Small intestine (tissue), 7 donors: ENCODE data around the gene GMDS. TPM values are rescaled to one million over a fixed set of nuclear protein-coding genes. Genes with fewer than 3 reads are reported as not detected.

Source experiments
- DNase-seq, 2 donors: peaks; one replicate each; pipeline versions ENCODE4 v3.0.0 to v3.0.0-alpha.2; 2013
- FAIRE-seq: peaks from 2 replicates; lab custom pipeline; 2012; peaks lifted over from hg19 to GRCh38; lab: Jason Lieb, UNC
- H3K27ac ChIP-seq, 3 donors: one replicate each; pipeline ENCODE4 v1.5.1; 2013; ENCODE audit warnings: low read length in 2 of 3, mild to moderate bottlenecking in 2 of 3, control low read depth in 1 of 3, inconsistent platforms in 1 of 3, low read depth in 1 of 3, moderate library complexity in 1 of 3
- H3K27me3 ChIP-seq, 3 donors: one replicate each; pipeline ENCODE4 v1.6.1; 2013; ENCODE audit warnings: low read length in 3 of 3, inconsistent platforms in 1 of 3; ENCODE audit not compliant: control insufficient read depth in 3 of 3, insufficient read depth in 3 of 3
- H3K36me3 ChIP-seq, 3 donors: one replicate each; pipeline ENCODE4 v1.6.1; 2013; ENCODE audit warnings: low read length in 3 of 3, inconsistent platforms in 1 of 3, low read depth in 1 of 3, mild to moderate bottlenecking in 1 of 3, moderate library complexity in 1 of 3; ENCODE audit not compliant: control insufficient read depth in 3 of 3, insufficient read depth in 2 of 3
- H3K4me1 ChIP-seq, 3 donors: one replicate each; pipeline ENCODE4 v1.6.1; 2013; ENCODE audit warnings: low read length in 2 of 3, inconsistent platforms in 1 of 3, low read depth in 1 of 3, mild to moderate bottlenecking in 1 of 3, moderate library complexity in 1 of 3; ENCODE audit not compliant: control insufficient read depth in 3 of 3, insufficient read depth in 2 of 3
- H3K4me3 ChIP-seq, 3 donors: one replicate each; pipeline ENCODE4 v1.5.1; 2013; ENCODE audit warnings: low read length in 3 of 3, control low read depth in 1 of 3, inconsistent platforms in 1 of 3, low read depth in 1 of 3, mild to moderate bottlenecking in 1 of 3, moderate library complexity in 1 of 3
- H3K9me3 ChIP-seq, 2 donors: one replicate each; pipeline ENCODE4 v1.6.1; 2013; ENCODE audit warnings: low read depth in 1 of 2, low read length in 1 of 2; ENCODE audit not compliant: control insufficient read depth in 2 of 2, insufficient read depth in 1 of 2
- WGBS, 3 donors: extraction: QIAGEN DNeasy Blood & Tissue Kit; methylation state at CpG; one replicate each; pipeline ENCODE4 v1.1.7; 2013; 5-methylcytosine and 5-hydroxymethylcytosine counted together
- polyA plus RNA-seq, 4 donors: library from polyadenylated mRNA; stranded (reverse) in 3 of 4; unstranded in 1 of 4; fragments of 200-250 nt in 3 of 4; fragments of 120-200 nt in 1 of 4; gene quantifications; one replicate each; pipeline versions ENCODE4 v1.2.1 to v1.2.3, GENCODE V29; 2013
- donor health status: healthy with polysubstance abuse.
- donor health status: control.
- donor health status: control.
- donor health status: Bipolar disorder and iron deficiency.
- donor health status: healthy.

Gene GMDS
- polyA plus RNA-seq, 4 donors: 64.5 to 243 (median 200) TPM

DNA sequence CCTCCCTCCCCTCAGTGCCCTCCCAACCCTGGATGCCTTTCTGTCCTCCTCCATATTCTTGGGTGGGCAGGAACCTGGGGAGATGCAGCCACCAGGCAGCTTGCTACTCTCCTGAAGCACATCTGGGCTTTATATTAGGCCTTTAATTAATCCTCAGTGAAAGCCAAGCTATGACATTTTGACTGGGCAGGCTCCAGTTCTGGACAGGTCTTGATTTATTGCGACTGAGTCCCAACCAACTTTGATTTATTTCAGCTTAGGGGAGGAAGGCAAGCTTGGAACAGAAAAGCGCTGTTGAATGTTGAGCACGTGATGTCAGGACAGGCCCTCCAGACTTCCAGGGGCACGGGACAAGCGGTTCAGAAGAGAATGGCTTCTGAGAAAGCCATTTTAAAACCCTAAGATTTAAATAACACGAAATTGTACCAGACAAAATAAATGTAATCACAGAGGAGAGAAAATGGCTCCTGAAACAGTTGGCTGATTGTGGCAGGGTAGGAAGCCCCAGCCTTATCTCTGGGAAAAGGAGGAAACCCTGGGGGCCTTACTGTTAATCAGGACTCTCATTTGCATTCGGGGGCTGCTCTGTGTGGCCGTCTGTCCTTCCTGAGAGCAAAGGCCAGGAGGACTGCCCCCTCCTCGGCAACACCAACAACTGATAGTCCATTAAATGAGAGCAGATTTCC lies 341.5 kb downstream of the GMDS start:
- WGBS, 3 donors: 69 to 84% (median 83%) methylated on average over 9 of the region's 9 CpGs
- no peaks in the 10 kb centered on the region for H3K4me1 ChIP-seq
- H3K36me3 ChIP-seq: peaks cover 0 to 3% (median 0%) of the 10 kb centered on the region in 3 donors
- no peaks in the 10 kb centered on the region for H3K9me3 ChIP-seq
- no peaks in the 10 kb centered on the region for H3K27me3 ChIP-seq
- no peak overlapping the region for H3K27ac ChIP-seq
- DNase-seq (no peak), FAIRE-seq (no peak)
- no peak overlapping the region for H3K4me3 ChIP-seq

DNA sequence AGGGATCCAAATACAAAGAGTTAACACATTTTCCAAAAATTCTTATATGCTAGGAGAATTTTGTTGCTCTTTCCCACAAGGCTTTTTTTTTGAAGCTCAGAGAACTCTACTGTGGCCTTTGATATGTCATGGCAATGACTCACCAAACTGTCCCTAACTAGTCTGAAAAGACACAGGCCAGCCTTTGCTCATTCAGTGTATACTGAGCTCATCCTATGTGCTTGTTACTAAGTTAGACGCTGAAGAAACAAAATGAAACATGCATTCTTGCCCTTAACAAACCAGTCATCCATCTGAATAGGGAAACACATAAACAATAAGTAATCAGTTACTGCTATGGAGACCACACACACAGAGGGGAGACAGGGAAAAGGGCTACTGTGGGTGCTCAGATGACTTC lies 343.8 kb downstream of the GMDS start:
- Histone ChIP-seq H3K9me3 (no peaks in the 10 kb centered on the region), H3K4me1 (no peaks in the 10 kb centered on the region), H3K36me3 (peaks cover 0 to 5% (median 0%) of the 10 kb centered on the region in 3 donors), H3K27me3 (no peaks in the 10 kb centered on the region), H3K27ac (no peak overlapping the region), H3K4me3 (no peak overlapping the region)
- FAIRE-seq (no peak), DNase-seq (peak in 1 of 2 donors; percentile 53)
- WGBS, 3 donors: 68 to 85% (median 79%) methylated on average over 1 of the region's 1 CpG

DNA sequence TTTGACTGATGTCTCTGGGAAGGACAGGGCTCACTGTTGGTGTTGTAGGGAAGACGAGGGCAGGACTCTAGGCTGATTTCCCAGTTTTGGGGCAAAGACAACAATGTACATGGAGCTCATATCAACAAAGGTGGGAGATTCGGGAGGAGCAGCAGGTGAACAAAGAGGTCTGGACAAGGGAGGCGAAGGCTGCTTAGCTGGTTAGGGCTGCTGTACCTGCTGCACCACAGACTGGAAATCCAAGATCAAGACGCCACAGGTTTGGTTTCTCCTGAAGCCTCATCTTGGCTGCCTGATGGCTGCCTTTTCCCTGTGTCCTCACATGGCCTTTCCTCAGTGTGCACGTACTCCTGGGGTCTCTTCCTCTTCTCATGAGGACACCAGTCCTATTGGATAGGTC lies 348.5 kb downstream of the GMDS start:
- WGBS, 3 donors: 93 to 95% (median 94%) methylated on average over 5 of the region's 5 CpGs
- H3K36me3 ChIP-seq: peaks cover 0 to 2% (median 0%) of the 10 kb centered on the region in 3 donors
- DNase-seq (no peak), FAIRE-seq (no peak)
- H3K4me3 ChIP-seq: no peak overlapping the region
- H3K27ac ChIP-seq: no peak overlapping the region
- H3K4me1 ChIP-seq: peaks cover 0 to 5% (median 0%) of the 10 kb centered on the region in 3 donors
- no peaks in the 10 kb centered on the region for H3K27me3 ChIP-seq
- no peaks in the 10 kb centered on the region for H3K9me3 ChIP-seq

DNA sequence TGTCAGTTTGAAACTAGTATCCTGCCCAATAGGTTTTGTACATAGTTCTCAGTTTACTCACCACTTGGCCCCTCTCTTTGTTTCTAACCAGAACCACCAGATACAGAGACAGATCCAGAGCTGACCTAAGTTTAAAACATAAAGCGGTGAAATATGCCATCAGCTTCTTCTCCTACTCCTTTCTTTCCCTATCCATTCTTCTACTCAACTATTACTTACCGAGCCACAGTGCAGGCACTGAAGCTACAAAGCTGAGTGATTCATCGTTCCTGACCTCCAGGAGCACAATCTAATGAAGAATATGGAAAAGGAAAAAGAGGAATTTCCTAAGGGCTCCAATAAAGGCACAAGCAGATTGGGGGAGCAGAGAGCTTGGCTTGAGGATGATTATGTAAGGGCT lies 349.7 kb downstream of the GMDS start:
- H3K27me3 ChIP-seq: no peaks in the 10 kb centered on the region
- H3K36me3 ChIP-seq: peaks cover 0 to 2% (median 0%) of the 10 kb centered on the region in 3 donors
- no peak for FAIRE-seq
- WGBS, 3 donors: 83 to 91% (median 83%) methylated on average over 3 of the region's 3 CpGs
- peak overlapping the region in 1 of 3 donors; percentile 63 for H3K27ac ChIP-seq
- H3K9me3 ChIP-seq: no peaks in the 10 kb centered on the region
- no peak for DNase-seq
- H3K4me3 ChIP-seq: no peak overlapping the region
- H3K4me1 ChIP-seq: peaks cover 0 to 5% (median 0%) of the 10 kb centered on the region in 3 donors

DNA sequence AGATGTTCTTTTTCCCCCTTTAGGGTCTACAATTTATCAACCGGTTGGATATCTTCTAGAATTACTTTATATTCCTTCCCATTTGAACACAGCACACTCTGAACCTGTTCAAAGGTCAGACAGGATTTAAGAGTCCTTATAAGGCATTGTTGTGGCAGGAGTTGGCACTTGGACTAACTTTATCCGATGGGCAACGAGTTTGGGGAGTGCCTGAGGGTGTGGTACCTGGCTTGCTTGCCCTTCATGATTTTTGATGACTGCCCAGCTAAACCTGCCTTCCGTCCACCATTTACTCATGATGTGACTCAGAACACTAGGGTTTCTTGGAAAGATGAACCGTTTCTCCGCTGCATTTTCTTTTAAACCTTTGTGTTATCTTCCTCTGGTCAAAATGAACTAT lies 350.5 kb downstream of the GMDS start:
- no peaks in the 10 kb centered on the region for H3K9me3 ChIP-seq
- peaks cover 0 to 5% (median 0%) of the 10 kb centered on the region in 3 donors for H3K4me1 ChIP-seq
- peaks cover 0 to 2% (median 0%) of the 10 kb centered on the region in 3 donors for H3K36me3 ChIP-seq
- H3K27me3 ChIP-seq: no peaks in the 10 kb centered on the region
- H3K27ac ChIP-seq: peak overlapping the region in 1 of 3 donors; percentile 63
- FAIRE-seq (no peak), DNase-seq (peak; percentile 37 to 98)
- 23 to 59% (median 34%) methylated on average over 6 of the region's 6 CpGs for WGBS, 3 donors
- no peak overlapping the region for H3K4me3 ChIP-seq

DNA sequence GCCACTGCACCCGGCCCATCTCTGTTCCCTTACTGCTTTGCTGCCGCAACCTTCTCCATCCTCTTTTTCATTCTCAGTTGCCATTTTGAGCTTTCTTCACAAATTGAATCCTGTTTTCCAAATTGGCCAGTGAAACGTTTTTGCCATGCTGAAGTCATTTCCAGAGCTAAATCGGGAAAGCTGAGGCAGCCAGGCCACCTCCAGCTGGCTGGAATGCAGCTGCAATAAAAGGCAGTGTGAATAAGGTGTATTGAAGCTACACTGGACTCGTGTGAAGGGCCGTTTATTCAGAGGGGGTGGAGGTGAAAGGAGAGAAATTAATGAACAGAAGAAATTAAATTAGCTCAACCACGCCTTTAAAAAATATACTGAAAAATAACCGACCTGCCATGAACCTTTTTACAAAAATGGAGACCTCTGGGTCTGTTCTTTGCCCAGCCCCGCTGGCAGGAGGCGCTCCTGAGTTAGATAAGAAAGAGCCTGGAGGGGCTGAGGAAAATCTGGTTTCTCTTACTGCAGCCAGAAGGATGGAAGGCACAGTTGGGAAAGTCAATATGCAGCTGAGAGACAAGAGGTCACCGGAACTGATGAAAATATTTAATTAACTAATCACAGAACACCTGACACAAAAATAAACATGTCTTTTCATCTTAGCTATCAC lies 351.8 kb downstream of the GMDS start:
- no peak for FAIRE-seq
- 44 to 68% (median 49%) methylated on average over 11 of the region's 11 CpGs for WGBS, 3 donors
- peaks cover 0 to 2% (median 0%) of the 10 kb centered on the region in 3 donors for H3K36me3 ChIP-seq

DNA sequence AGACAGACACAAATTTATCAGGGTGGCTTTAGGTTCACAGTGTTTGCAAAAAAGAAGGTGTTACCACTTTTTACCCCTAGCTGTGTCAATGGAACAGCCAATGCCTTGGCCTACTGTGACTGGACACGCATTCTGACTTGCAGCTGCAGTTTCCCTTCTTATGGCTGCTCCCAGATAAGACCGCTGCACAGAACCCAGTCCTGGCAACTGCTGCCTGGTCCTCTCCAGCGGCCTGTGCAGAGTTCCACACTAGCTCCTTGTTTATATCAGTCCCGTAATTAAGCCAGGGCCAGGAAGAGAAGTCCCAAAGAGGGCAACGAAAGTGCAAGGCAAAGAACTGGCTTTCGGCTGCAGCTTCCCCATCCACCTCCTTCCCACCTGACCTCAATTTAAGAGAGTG lies 352.7 kb downstream of the GMDS start:
- H3K4me1 ChIP-seq: peaks cover 0 to 5% (median 0%) of the 10 kb centered on the region in 3 donors
- 22 to 77% (median 60%) methylated on average over 6 of the region's 6 CpGs for WGBS, 3 donors
- peak in 1 of 2 donors; percentile 54 for DNase-seq
- H3K27ac ChIP-seq: no peak overlapping the region
- H3K36me3 ChIP-seq: no peaks in the 10 kb centered on the region
- no peaks in the 10 kb centered on the region for H3K9me3 ChIP-seq
- no peak for FAIRE-seq
- no peaks in the 10 kb centered on the region for H3K27me3 ChIP-seq
- H3K4me3 ChIP-seq: no peak overlapping the region

More for the DNA sequence above, 351.8 kb downstream of the GMDS start:
- DNase-seq: no peak
- H3K4me3 ChIP-seq: no peak overlapping the region
- peaks cover 0 to 5% (median 0%) of the 10 kb centered on the region in 3 donors for H3K4me1 ChIP-seq
- H3K27me3 ChIP-seq: no peaks in the 10 kb centered on the region
- no peak overlapping the region for H3K27ac ChIP-seq
- H3K9me3 ChIP-seq: no peaks in the 10 kb centered on the region

DNA sequence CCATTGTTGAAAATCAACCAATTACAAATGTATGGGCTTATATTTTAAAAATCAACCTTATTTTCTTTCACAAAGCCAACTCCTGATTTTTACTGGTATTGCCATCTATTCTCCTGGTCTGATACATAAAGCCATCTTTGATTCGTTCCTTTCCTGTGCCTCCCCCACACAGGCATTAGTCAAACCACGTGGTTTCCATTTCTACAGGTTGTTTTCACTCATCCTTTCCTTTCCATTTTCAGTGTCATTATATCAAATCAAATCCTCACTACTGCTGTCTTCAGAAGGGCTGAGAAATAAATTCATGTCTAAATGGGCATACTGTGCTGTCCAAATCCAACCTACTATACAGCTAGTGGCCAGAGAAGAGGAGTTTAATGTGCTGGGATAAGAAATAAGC lies 354.4 kb downstream of the GMDS start:
- DNase-seq (no peak), FAIRE-seq (no peak)
- Histone ChIP-seq H3K4me1 (peaks cover 0 to 4% (median 0%) of the 10 kb centered on the region in 3 donors), H3K27me3 (no peaks in the 10 kb centered on the region), H3K9me3 (no peaks in the 10 kb centered on the region), H3K36me3 (no peaks in the 10 kb centered on the region), H3K27ac (no peak overlapping the region), H3K4me3 (no peak overlapping the region)
- WGBS, 3 donors: 73 to 89% (median 78%) methylated on average over 2 of the region's 2 CpGs
